Measurements from ENCODE around the gene RAB11FIP5. TPM values are rescaled to one million over a fixed set of nuclear protein-coding genes. Genes with fewer than 3 reads are reported as not detected.

The RAB11FIP5 gene
- total and polyA plus RNA-seq, 9 of the 15 experiments (the other 6 are each of a cell fraction or from before 2014, with no cell fraction given) = 1.7 to 14.4 (median 6.4) TPM

DNA sequence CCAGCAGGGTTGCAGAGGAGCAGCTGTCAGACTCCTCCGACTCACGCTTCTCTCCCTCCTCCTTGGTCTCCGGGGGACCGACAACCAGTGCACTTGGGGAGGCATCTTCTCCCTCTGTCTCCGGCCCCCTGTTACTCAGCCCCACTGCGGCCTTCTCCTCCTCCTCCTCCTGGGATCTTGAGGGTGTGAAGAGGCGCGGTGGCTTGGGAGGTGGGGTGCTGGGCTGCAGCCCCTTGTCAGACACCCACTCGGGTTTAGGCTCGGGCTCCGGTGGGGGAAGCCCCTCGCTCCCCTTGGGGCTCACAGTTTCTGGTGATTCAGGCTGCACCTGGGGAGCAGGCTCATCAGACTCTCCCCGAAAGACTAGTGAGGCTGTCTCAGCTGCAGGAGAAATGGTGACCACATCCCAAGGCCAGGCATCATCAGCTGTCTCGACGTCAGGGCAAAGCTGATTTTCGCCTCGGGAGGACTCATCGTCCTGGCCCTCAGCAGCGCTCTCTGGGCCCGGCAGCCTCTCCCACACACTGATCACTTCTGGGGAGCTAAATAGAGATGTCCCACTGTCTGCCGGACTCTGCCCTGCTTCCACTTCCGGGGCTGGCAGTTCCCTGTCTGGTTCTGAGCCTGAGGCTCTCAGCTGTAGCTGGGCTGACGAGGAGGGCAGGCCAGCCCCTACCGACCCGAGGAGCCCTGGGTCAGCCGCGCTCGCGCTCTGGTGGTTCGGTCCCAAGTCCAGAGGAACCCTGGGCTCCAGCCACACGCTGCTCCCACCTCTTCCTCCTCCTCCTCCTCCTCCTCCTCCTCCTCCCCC lies 32.2 kb downstream of the RAB11FIP5 start (continued):
- TF ChIP-seq, protein P1, sequence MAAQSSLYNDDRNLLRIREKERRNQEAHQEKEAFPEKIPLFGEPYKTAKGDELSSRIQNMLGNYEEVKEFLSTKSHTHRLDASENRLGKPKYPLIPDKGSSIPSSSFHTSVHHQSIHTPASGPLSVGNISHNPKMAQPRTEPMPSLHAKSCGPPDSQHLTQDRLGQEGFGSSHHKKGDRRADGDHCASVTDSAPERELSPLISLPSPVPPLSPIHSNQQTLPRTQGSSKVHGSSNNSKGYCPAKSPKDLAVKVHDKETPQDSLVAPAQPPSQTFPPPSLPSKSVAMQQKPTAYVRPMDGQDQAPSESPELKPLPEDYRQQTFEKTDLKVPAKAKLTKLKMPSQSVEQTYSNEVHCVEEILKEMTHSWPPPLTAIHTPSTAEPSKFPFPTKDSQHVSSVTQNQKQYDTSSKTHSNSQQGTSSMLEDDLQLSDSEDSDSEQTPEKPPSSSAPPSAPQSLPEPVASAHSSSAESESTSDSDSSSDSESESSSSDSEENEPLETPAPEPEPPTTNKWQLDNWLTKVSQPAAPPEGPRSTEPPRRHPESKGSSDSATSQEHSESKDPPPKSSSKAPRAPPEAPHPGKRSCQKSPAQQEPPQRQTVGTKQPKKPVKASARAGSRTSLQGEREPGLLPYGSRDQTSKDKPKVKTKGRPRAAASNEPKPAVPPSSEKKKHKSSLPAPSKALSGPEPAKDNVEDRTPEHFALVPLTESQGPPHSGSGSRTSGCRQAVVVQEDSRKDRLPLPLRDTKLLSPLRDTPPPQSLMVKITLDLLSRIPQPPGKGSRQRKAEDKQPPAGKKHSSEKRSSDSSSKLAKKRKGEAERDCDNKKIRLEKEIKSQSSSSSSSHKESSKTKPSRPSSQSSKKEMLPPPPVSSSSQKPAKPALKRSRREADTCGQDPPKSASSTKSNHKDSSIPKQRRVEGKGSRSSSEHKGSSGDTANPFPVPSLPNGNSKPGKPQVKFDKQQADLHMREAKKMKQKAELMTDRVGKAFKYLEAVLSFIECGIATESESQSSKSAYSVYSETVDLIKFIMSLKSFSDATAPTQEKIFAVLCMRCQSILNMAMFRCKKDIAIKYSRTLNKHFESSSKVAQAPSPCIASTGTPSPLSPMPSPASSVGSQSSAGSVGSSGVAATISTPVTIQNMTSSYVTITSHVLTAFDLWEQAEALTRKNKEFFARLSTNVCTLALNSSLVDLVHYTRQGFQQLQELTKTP (IDR thresholded peaks at IDR 0.05; ENCODE audit: low read depth in 1 of 2, partially characterized antibody in 2 of 2) = no peak
- TF ChIP-seq SMARCA5 (IDR thresholded peaks at IDR 0.05) (no peak), HCFC1 (IDR thresholded peaks at IDR 0.05; ENCODE audit: low read depth, low read length) (no peak), TEAD2 (tag; IDR thresholded peaks at IDR 0.05) (no peak), MAFF (IDR thresholded peaks at IDR 0.05; ENCODE audit: low read length) (no peak), PHB2 (IDR thresholded peaks at IDR 0.05; ENCODE audit: low read depth) (no peak), ELF4 (CRISPR knock-in tag; IDR thresholded peaks at IDR 0.05) (no peak)
